NCI-H748 treated with DMSO at 0.1 percent for 48 hours (cell line): Measurements from ENCODE around the gene PSMA6.

Experiments
- DNase-seq: peaks from one replicate; lab custom pipeline; 2025; lab: John Stamatoyannopoulos, UW

PSMA6 gene

GRCh38 chr14:35367056-35367372 is 74.8 kb downstream of the PSMA6 start:
- DNase-seq, result no peak
